SU-DHL-6 (cell line): ENCODE data around the gene CAPN5.

Experiments used
- CTCF ChIP-seq: fragments of 200-600 bp; sonication (generic); IDR thresholded peaks from one replicate; pipeline ENCODE4 v1.5.1; 2017; ENCODE audit warnings: antibody characterized with exemption, mild to moderate bottlenecking, low read length, moderate library complexity; ENCODE audit not compliant: insufficient read depth, poor library complexity, severe bottlenecking
- EZH2phosphoT487 ChIP-seq: fragments of 200-600 bp; sonication (generic), shearing (Covaris generic); conservative IDR thresholded peaks from 2 replicates; pipeline ENCODE4 v1.6.1; 2018; ENCODE audit warnings: mild to moderate bottlenecking, antibody characterized with exemption, low read length, moderate library complexity, mixed read lengths

- TF ChIP-seq CTCF (no peak), EZH2phosphoT487 (no peak)
Measured at GRCh38 chr11:77040889-77041288, 25.9 kb upstream of the CAPN5 start.
